Prostate gland (tissue), 2 donors: ENCODE data around the gene CACNA2D1. TPM values are rescaled to one million over a fixed set of nuclear protein-coding genes. Genes with fewer than 3 reads are reported as not detected.

Experiments
- DNase-seq: peaks from one replicate; pipeline ENCODE4 v3.0.0-alpha.2; 2019; ENCODE audit warnings: low spot score
- H3K27ac ChIP-seq, 2 donors: fragments of 200-600 bp; sonication (generic); 2 replicates each; pipeline ENCODE4 v1.5.1; 2017 to 2019
- H3K27me3 ChIP-seq: fragments of 200-600 bp; sonication (generic); replicated peaks from 2 replicates; pipeline ENCODE4 v1.5.1; 2019; ENCODE audit not compliant: insufficient read depth
- H3K36me3 ChIP-seq, 2 donors: fragments of 200-600 bp; sonication (generic); 1 replicate in 1 of 2; 2 replicates in 1 of 2; pipeline versions ENCODE4 v1.5.1 to v1.8.1; 2017 to 2019
- H3K4me1 ChIP-seq: fragments of 200-600 bp; sonication (generic); replicated peaks from 2 replicates; pipeline ENCODE4 v1.5.1; 2019
- H3K4me3 ChIP-seq, 2 donors: fragments of 200-600 bp; sonication (generic); 2 replicates each; pipeline ENCODE4 v1.5.1; 2017 to 2019
- H3K9me3 ChIP-seq: fragments of 200-600 bp; sonication (generic); 2 replicates; pipeline ENCODE4 v1.5.1; 2017
- CTCF ChIP-seq, 4 experiments: fragments of 200-600 bp in 2 of 4; fragments of 450-650 bp in 2 of 4; sonication (generic) in 2 of 4; IDR thresholded peaks; 1 replicate in 3 of 4; 2 replicates in 1 of 4; pipeline ENCODE4 v1.5.1; 2016 to 2019; ENCODE audit warnings: antibody characterized with exemption in 4 of 4, mild to moderate bottlenecking in 2 of 4, moderate library complexity in 2 of 4
- POLR2A ChIP-seq: fragments of 450-650 bp; IDR thresholded peaks from one replicate; pipeline ENCODE4 v1.6.1; 2016; ENCODE audit warnings: antibody characterized with exemption, mild to moderate bottlenecking
- POLR2AphosphoS5 ChIP-seq: sonication (generic); formaldehyde crosslinking; IDR thresholded peaks from one replicate; pipeline ENCODE4 v1.6.1; 2017; ENCODE audit warnings: antibody characterized with exemption
- whole genome bisulfite sequencing: methylation state at CpG from one replicate; pipeline ENCODE4 v1.1.5; 2018; 5-methylcytosine and 5-hydroxymethylcytosine counted together
- intact Hi-C: fragments of 100-400 bp; cut with DNase I; formaldehyde crosslinking; loops from one replicate; pipeline ENCODE4 v1.14.2; 2022
- total RNA-seq, 2 donors: library from RNA; depleted of rRNA; stranded (reverse); fragments of >200 nt; gene quantifications; one replicate each; pipeline ENCODE4 v1.1.0, GENCODE V29; 2016

Gene CACNA2D1
- total RNA-seq, 2 donors from 2014 or later = 16.9 to 24.4 TPM

- no peak for TF ChIP-seq CTCF (IDR thresholded peaks at IDR 0.05)
- TF ChIP-seq POLR2A = no peak
- TF ChIP-seq POLR2AphosphoS5 = no peak
- 80% methylated on average over 2 of the region's 2 CpGs for WGBS
- Histone ChIP-seq H3K27ac (no peak overlapping the region), H3K36me3 (no peaks in the 10 kb centered on the region), H3K9me3 (no peaks in the 10 kb centered on the region), H3K4me1 (no peaks in the 10 kb centered on the region), H3K4me3 (no peak overlapping the region), H3K27me3 (no peaks in the 10 kb centered on the region)
- no peak for DNase-seq
- intact Hi-C loops = no loop called here
Observed at GRCh38 chr7:82384779-82385178, 58.8 kb downstream of the CACNA2D1 start.

- Histone ChIP-seq H3K27me3 (no peaks in the 10 kb centered on the region), H3K36me3 (no peaks in the 10 kb centered on the region), H3K4me3 (no peak overlapping the region), H3K27ac (no peak overlapping the region), H3K9me3 (no peaks in the 10 kb centered on the region), H3K4me1 (no peaks in the 10 kb centered on the region)
- intact Hi-C loops = no loop called here
- 78% methylated on average over 4 of the region's 4 CpGs for WGBS
- no peak for TF ChIP-seq CTCF (IDR thresholded peaks at IDR 0.05)
- TF ChIP-seq POLR2A = no peak
- no peak for DNase-seq
Observed at GRCh38 chr7:82384051-82384464, 59.5 kb downstream of the CACNA2D1 start.

GRCh38 chr7:82382276-82382675 lies 61.3 kb downstream of the CACNA2D1 start:
- no peaks in the 10 kb centered on the region for H3K27me3 ChIP-seq
- no peak overlapping the region for H3K27ac ChIP-seq
- DNase-seq = no peak
- no peaks in the 10 kb centered on the region for H3K4me1 ChIP-seq
- TF ChIP-seq CTCF (IDR thresholded peaks at IDR 0.05) (no peak), POLR2A (no peak), POLR2AphosphoS5 (no peak)
- 45% methylated on average over 2 of the region's 2 CpGs for WGBS
- no peak overlapping the region for H3K4me3 ChIP-seq
- no peaks in the 10 kb centered on the region for H3K9me3 ChIP-seq
- no peaks in the 10 kb centered on the region for H3K36me3 ChIP-seq
- intact Hi-C loops = no loop called here

GRCh38 chr7:82376739-82377138 lies 66.8 kb downstream of the CACNA2D1 start:
- intact Hi-C loops = no loop called here
- Histone ChIP-seq H3K4me1 (no peaks in the 10 kb centered on the region), H3K27me3 (no peaks in the 10 kb centered on the region), H3K27ac (no peak overlapping the region), H3K9me3 (no peaks in the 10 kb centered on the region), H3K4me3 (no peak overlapping the region), H3K36me3 (no peaks in the 10 kb centered on the region)
- WGBS = 53% methylated on average over 2 of the region's 2 CpGs
- DNase-seq = no peak
- TF ChIP-seq POLR2AphosphoS5 (no peak), CTCF (IDR thresholded peaks at IDR 0.05) (no peak), POLR2A (no peak)

GRCh38 chr7:82375713-82376112 lies 67.9 kb downstream of the CACNA2D1 start:
- Histone ChIP-seq H3K4me3 (no peak overlapping the region), H3K27me3 (no peaks in the 10 kb centered on the region), H3K36me3 (no peaks in the 10 kb centered on the region), H3K27ac (no peak overlapping the region), H3K9me3 (no peaks in the 10 kb centered on the region), H3K4me1 (no peaks in the 10 kb centered on the region)
- intact Hi-C loops = no loop called here
- TF ChIP-seq CTCF (IDR thresholded peaks at IDR 0.05) (no peak), POLR2AphosphoS5 (no peak), POLR2A (no peak)
- DNase-seq = no peak
- 25% methylated on average over 3 of the region's 3 CpGs for WGBS
